GM19025 (cell line): Measurements from ENCODE around the gene MYLK.
A peak's percentile ranks its signal among the peaks of the same experiment; 100 is the strongest.

ENCODE experiments used
- ATAC-seq: cut with Tn5 transposase; IDR thresholded peaks from one replicate; pipeline ENCODE4 v1.9.1; 2021; ENCODE audit warnings: mild to moderate bottlenecking, low read depth, moderate library complexity; ENCODE audit not compliant: unreplicated experiment

MYLK gene

GRCh38 chr3:123655400-123655799 is 228.7 kb downstream of the MYLK start:
- ATAC-seq: no peak

- no peak for ATAC-seq
Measured at GRCh38 chr3:123653221-123653682, 230.9 kb downstream of the MYLK start.

- ATAC-seq: no peak
Measured at GRCh38 chr3:123652342-123652984, 231.7 kb downstream of the MYLK start.

GRCh38 chr3:123651449-123652341 is 232.4 kb downstream of the MYLK start:
- ATAC-seq: no peak

GRCh38 chr3:123650101-123650500 is 234.0 kb downstream of the MYLK start:
- no peak for ATAC-seq

- ATAC-seq: no peak
Measured at GRCh38 chr3:123648696-123649405, 235.3 kb downstream of the MYLK start.

DNA sequence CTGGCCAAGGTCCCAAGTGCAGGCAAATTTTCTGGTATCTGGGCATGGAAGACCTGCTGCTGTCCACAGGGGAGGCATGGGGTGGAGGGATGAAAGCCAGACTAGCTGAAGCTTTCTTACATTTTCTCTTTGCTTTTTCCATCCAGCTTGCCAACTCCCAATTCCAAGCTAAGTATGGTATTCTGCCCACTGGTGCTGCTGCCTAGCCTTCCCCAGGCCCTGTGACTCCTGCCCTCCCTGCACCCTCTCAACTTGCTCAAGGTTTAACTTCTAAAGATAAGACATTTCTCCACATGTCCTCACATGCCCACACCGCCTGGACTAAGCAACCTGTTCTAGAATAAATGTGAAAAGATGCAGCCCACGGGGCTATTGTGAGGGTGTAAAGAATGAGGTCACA is 239.8 kb downstream of the MYLK start:
- ATAC-seq: no peak

DNA sequence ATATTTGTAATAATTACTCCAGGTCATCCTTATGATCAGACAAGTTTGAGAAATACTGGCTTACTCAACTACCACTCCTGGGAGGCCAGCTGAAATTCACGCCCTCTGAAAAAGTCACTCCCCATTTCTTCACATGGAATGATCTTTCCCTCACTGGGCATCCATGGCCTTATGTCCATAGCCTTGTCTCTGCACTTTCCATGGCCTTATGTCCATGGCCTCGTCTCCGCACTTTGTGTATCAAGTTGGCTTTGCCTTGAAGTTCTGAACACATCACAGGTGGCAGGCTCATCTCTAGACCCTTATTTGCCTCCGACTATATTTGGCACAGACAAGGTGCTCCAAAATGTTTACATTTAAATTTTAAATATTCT is 241.2 kb downstream of the MYLK start:
- ATAC-seq: no peak

- peak; percentile 81 for ATAC-seq
Measured at GRCh38 chr3:123642182-123642956, 241.8 kb downstream of the MYLK start.

DNA sequence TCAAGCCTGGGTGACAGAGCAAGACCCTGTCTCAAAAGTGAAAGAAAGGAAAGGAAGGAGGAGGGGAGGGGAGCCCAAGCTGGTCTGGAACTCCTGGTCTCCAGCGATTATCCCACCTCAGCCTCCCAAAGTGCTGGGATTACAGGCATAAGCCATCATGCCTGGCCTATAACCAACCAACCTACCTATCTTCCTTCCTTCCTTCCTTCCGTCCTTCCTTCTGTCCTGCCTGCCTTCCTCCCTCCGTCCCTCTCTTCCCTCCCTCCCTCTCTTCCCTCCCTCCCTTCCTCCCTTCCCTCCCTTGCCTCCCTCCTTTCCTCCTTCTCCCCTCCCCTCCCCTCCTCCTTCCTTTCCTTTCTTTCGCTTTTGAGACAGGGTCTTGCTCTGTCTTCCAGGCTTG is 242.6 kb downstream of the MYLK start:
- ATAC-seq: no peak

- no peak for ATAC-seq
Measured at GRCh38 chr3:123640740-123641462, 243.2 kb downstream of the MYLK start.

DNA sequence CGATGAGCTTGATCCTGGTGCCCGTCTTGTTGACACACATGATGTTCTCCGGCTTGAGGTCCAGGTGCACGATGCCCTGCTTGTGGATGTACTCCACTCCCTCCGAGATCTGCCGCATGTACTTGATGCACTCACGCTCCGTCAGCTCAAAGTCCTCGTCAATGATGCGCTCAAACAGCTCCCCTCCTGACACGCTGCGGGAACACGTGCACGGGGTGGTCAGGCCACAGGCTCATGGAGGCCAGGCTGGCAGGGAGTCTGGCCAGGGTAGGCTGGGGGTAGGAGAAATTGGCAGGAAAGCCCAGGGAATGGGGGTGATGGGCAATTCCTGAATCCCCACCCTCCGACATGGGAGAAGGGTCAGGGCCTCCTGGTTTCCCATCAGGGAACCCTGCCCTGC is 243.8 kb downstream of the MYLK start:
- no peak for ATAC-seq

- ATAC-seq: no peak
Measured at GRCh38 chr3:123638936-123639689, 245.0 kb downstream of the MYLK start.

DNA sequence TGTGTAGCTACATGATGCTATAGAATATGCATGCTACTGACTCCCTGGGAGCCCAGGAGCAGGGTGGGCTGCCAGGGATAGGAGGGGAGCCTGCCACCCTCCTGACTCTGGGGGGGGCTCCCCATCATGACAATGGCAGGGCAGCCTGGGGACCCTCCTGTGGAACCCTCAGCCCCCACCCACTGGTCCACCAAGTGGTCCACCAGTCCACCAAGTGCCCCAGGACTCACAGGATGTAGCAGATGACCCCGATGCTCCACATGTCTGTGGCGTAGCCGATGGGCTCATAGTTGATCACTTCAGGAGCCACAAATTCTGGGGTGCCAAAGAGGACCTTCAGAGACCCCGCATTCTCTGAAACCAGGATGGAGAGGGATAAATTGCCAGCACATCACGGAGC is 246.3 kb downstream of the MYLK start:
- no peak for ATAC-seq

DNA sequence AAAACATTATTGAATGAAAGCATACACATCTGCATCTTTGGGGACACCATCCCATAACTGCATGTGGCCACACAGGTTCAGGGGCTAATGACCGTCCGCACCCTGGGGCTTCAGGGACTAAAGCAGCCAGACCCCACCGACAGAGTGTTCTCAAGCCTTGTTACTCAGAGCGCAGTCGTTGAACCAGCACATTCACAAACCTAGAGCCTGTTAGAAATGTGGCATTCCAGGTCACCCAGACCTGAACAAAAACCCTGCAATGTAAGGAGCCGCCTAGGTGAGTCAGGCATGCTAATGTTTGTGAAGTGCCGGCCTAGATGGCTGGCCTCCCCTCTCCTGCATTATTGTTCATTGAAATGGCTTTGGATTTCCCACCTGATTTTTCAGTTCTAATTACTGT is 247.0 kb downstream of the MYLK start:
- no peak for ATAC-seq

DNA sequence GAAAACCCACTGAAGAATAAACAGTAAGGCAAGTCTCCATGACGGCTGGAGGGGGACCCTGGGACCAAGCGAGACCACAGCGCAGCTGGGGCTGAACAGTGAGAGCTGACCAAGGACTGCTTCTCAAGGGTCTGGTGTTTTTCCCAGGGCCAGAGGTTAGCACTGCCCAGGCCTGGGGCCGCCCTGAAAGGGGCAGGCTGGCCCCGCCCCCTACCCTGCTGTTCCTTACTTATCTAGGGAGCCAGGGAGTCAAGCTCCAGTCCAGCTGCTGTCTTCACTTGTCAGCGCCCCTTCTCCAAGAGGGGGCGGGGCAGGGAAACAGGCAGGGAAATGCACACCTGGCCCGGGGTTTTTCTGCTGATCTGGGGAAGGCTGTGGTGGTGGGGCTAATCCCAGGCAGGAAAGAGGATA is 247.7 kb downstream of the MYLK start:
- ATAC-seq: no peak

- no peak for ATAC-seq
Measured at GRCh38 chr3:123635717-123636116, 248.4 kb downstream of the MYLK start.

- no peak for ATAC-seq
Measured at GRCh38 chr3:123635217-123635616, 248.9 kb downstream of the MYLK start.
